Endothelial cell of umbilical vein (primary cell): ENCODE measurements around the gene POTEI. TPM values are rescaled to one million over a fixed set of nuclear protein-coding genes. Genes with fewer than 3 reads are reported as not detected.
"Not testable (repeated sequence)": the region's sequence is repeated elsewhere in the genome, so short reads cannot be mapped to it uniquely, and the experiment has no call there.

Experiments
- BruUV-seq: library from RNA; stranded (reverse); fragments of 400-500 nt; replicated peaks from 2 replicates; lab custom pipeline; 2021; lab: Mats Ljungman, UMichigan
- CTCF ChIA-PET: fragments of 300-600, 350-600 bp; sonication (Branson Sonifier 250); formaldehyde crosslinking; loops from one replicate; lab custom pipeline; 2021; ENCODE audit warnings: antibody characterized with exemption, inconsistent platforms; lab: Charles Lee
- POLR2A ChIA-PET: fragments of 300-600, 350-600 bp; sonication (Branson Sonifier 250); formaldehyde crosslinking; loops from one replicate; lab custom pipeline; 2021; ENCODE audit warnings: antibody characterized with exemption, inconsistent platforms; lab: Charles Lee
- DNase-seq: peaks from one replicate; pipeline ENCODE4 v3.0.0-alpha.2; 2011; ENCODE audit warnings: low read depth, low spot score
- FAIRE-seq: peaks from 2 replicates; lab custom pipeline; 2011; peaks lifted over from hg19 to GRCh38; lab: Jason Lieb, UNC
- H2AFZ ChIP-seq: 2 replicates; pipeline ENCODE4 v1.6.0; 2012; ENCODE audit warnings: low read depth, low read length, control low read depth, inconsistent platforms
- H3K27ac ChIP-seq: 2 replicates; pipeline ENCODE4 v1.5.1; 2011; ENCODE audit warnings: low read depth, mild to moderate bottlenecking, control low read depth, low read length, moderate library complexity; ENCODE audit not compliant: insufficient read depth
- H3K27me3 ChIP-seq, 2 experiments: 2 replicates each; pipeline versions ENCODE4 v1.6.0 to v1.6.1; 2011; ENCODE audit warnings: low read length in 2 of 2, mixed read lengths in 1 of 2; ENCODE audit not compliant: control insufficient read depth in 2 of 2, insufficient read depth in 2 of 2
- H3K36me3 ChIP-seq, 2 experiments: 2 replicates in 1 of 2; 3 replicates in 1 of 2; pipeline ENCODE4 v1.5.1; 2011; ENCODE audit warnings: low read length in 2 of 2, mild to moderate bottlenecking in 1 of 2, moderate library complexity in 1 of 2; ENCODE audit not compliant: control insufficient read depth in 2 of 2, insufficient read depth in 2 of 2; ENCODE audit errors: extremely low read depth in 1 of 2
- H3K4me1 ChIP-seq: 3 replicates; pipeline ENCODE4 v1.5.1; 2011; ENCODE audit warnings: mild to moderate bottlenecking, low read length; ENCODE audit not compliant: control insufficient read depth, insufficient read depth; ENCODE audit errors: extremely low read depth
- H3K4me2 ChIP-seq: 2 replicates; pipeline ENCODE4 v1.6.1; 2011; ENCODE audit warnings: low read length, control low read depth, mixed read lengths; ENCODE audit not compliant: insufficient read depth
- H3K4me3 ChIP-seq, 3 experiments: fragments of 200-600 bp in 1 of 3; sonication (generic), shearing (Covaris generic) in 1 of 3; replicated peaks in 1 of 3; 2 replicates each; pipeline ENCODE4 v1.5.1; 2011 to 2016; ENCODE audit warnings: control low read depth in 3 of 3, low read length in 3 of 3, mild to moderate bottlenecking in 2 of 3, inconsistent platforms in 1 of 3, low read depth in 1 of 3, moderate library complexity in 1 of 3; ENCODE audit not compliant: insufficient read depth in 1 of 3
- H3K79me2 ChIP-seq: 2 replicates; pipeline ENCODE4 v1.6.0; 2012; ENCODE audit warnings: low read length, inconsistent platforms; ENCODE audit not compliant: control insufficient read depth, insufficient read depth
- H3K9ac ChIP-seq: replicated peaks from 2 replicates; pipeline ENCODE3; 2011; ENCODE audit warnings: low read length, control low read depth; ENCODE audit not compliant: insufficient read depth; ENCODE audit errors: extremely low read depth
- H3K9me1 ChIP-seq: replicated peaks from 3 replicates; pipeline ENCODE4 v1.6.0; 2011; ENCODE audit warnings: mild to moderate bottlenecking, low read length; ENCODE audit not compliant: control insufficient read depth, insufficient read depth; ENCODE audit errors: extremely low read depth
- H3K9me3 ChIP-seq: replicated peaks from 2 replicates; pipeline ENCODE4 v1.5.1; 2012; ENCODE audit warnings: low read length, inconsistent platforms; ENCODE audit not compliant: control insufficient read depth, insufficient read depth
- H4K20me1 ChIP-seq: replicated peaks from 2 replicates; pipeline ENCODE3; 2011; ENCODE audit warnings: mild to moderate bottlenecking, low read length; ENCODE audit not compliant: control insufficient read depth, insufficient read depth; ENCODE audit errors: extremely low read depth
- dilution Hi-C: fragments of 300-500 bp; cut with MboI; formaldehyde crosslinking; loops from one replicate; pipeline ENCODE4 v1.15.0; 2019; ENCODE audit warnings: low sequenced_read_pairs; ENCODE audit not compliant: extremely low pct_ligation_motif_present
- intact Hi-C: fragments of 100-400 bp; cut with micrococcal nuclease; formaldehyde crosslinking; loops from one replicate; pipeline ENCODE4 v1.10.0; 2022
- polyA plus RNA-seq, 4 experiments: library from polyadenylated mRNA; depleted of rRNA in 3 of 4; stranded (reverse) in 3 of 4; unstranded in 1 of 4; fragments of >200 nt; gene quantifications; 2 replicates each; pipeline versions ENCODE4 v1.2.1 to v1.2.3, GENCODE V29; 2011 to 2012; ENCODE audit warnings: missing spikeins in 1 of 4
- total RNA-seq: library from RNA; stranded (reverse); gene quantifications from 2 replicates; pipeline ENCODE4 v1.2.3, GENCODE V29; 2021

The POTEI gene
- total and polyA plus RNA-seq, 2 donors (not counting 3 experiments of a cell fraction or from before 2014, with no cell fraction given), result 0.10 to 0.13 TPM

DNA sequence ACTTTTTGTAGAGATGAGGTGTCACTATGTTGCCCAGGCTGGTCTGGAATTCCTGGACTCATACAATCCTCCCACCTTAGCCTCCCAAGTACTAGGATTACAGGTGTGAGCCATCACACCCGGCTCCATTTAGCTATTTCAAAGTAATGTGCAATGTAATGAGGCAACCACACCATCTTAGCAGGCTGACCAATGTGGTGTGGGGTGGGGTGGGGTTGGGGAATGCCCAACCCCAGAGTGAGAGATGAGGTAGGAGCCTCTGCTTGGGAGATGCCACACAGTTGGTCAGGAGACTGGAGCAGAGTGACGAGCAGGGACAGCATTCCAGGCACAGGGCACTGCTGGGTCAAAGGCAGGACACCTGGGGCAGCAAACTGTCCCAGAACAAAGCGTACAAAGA is 39.3 kb upstream of the POTEI start:
- H2AFZ ChIP-seq, H3K27ac ChIP-seq, H3K36me3 ChIP-seq, H3K9me3 ChIP-seq, POLR2A ChIA-PET, CTCF ChIA-PET, H3K27me3 ChIP-seq, H3K4me1 ChIP-seq, H3K9me1 ChIP-seq, H3K9ac ChIP-seq, DNase-seq, intact Hi-C loops, H3K4me2 ChIP-seq, H3K4me3 ChIP-seq, H3K79me2 ChIP-seq, dilution Hi-C loops, BruUV-seq, H4K20me1 ChIP-seq: not testable (repeated sequence)
- peak; percentile 26 for FAIRE-seq

DNA sequence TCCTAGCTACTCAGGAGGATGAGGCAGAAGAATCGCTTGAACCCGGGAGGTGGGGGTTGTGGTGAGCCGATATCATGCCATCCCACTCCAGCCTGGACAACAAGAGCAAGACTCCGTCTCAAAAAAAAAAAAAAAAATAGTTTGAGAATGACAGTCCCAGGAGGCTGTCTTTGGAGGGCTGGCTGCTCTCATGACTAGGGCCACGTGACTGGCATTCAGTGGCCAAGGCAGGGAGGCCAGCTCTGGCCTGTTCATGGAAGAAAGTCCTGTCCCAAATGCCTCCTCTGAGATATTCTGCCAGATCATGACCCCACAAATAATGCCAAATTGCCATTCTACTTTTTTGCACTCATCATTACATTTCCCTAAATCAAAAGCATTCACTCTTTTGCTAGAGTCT is 35.9 kb upstream of the POTEI start:
- H3K79me2 ChIP-seq, H3K4me2 ChIP-seq, H2AFZ ChIP-seq, H3K9me3 ChIP-seq, H3K9me1 ChIP-seq, DNase-seq, H3K27ac ChIP-seq, H3K9ac ChIP-seq, intact Hi-C loops, BruUV-seq, H3K4me3 ChIP-seq, H4K20me1 ChIP-seq, H3K27me3 ChIP-seq, POLR2A ChIA-PET, dilution Hi-C loops, CTCF ChIA-PET, H3K4me1 ChIP-seq, H3K36me3 ChIP-seq: not testable (repeated sequence)
- FAIRE-seq, result peak; percentile 43

DNA sequence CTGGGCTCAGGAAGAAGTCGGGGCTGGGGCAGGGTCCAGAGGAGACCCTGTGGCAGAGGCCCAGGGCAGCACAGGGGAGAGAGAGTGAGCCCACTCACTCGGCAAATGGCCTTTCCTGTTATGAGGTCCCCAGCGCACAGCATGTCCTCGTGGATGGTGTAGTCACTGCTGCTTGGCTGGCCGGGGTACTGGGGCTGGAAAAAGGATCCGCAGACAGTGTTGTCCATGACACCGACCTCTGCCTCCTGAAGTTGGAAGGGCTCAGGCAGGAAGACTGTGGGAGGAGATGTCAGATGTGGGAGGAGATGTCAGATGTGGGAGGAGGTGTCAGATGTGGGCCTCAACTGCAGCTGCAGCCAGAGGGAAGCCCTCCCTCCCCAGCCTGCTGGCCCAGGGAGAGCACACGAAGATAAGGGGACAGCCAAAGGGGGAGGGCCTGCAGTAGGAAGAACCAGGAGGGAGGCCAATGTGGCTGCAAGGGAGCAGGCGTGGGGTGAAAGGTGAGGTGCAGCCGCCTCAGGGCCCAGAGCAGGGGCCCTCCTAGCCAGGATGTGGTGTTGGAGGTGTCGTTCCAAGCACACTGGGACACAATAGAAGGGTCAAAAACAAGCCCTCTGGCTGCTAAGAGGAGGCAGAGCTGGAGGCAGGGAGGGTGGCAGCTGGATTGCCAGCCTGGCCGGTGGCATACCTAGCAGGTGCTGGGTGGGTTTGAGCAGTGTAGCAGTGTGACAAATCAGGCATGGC is 34.8 kb upstream of the POTEI start:
- H3K79me2 ChIP-seq, H3K36me3 ChIP-seq, intact Hi-C loops, H3K4me1 ChIP-seq, H3K4me2 ChIP-seq, POLR2A ChIA-PET, H4K20me1 ChIP-seq, CTCF ChIA-PET, dilution Hi-C loops, H3K27ac ChIP-seq, H2AFZ ChIP-seq, H3K9me3 ChIP-seq, DNase-seq, H3K9me1 ChIP-seq, H3K9ac ChIP-seq, H3K27me3 ChIP-seq, H3K4me3 ChIP-seq, BruUV-seq: not testable (repeated sequence)
- peak; percentile 12 for FAIRE-seq

DNA sequence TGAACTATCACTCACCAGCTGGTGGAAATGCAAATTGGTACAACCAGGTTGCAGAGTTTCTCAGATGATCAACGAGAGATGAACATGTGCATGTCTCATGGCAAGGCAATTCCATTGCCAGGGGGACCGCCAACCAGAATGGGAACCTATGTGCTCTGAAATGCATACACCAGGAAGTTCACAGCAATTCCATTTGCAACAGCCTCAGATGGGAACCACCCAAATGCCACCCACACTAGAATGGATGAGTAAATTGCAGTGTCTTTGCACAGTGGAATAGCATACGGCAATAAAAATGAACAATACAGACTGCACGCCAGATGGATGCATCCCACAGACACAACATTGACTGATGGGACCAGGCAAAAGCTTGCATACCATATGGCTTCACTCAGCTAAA is 33.7 kb upstream of the POTEI start:
- H3K4me1 ChIP-seq, H4K20me1 ChIP-seq, H3K9me1 ChIP-seq, H3K4me2 ChIP-seq, H3K27me3 ChIP-seq, DNase-seq, H3K79me2 ChIP-seq, H3K9me3 ChIP-seq, H2AFZ ChIP-seq, POLR2A ChIA-PET, H3K36me3 ChIP-seq, CTCF ChIA-PET, BruUV-seq, H3K27ac ChIP-seq, H3K9ac ChIP-seq, intact Hi-C loops, dilution Hi-C loops, FAIRE-seq, H3K4me3 ChIP-seq: not testable (repeated sequence)
